ENCODE measurements around the gene H6PD. TPM values are rescaled to one million over a fixed set of nuclear protein-coding genes. Genes with fewer than 3 reads are reported as not detected.

The H6PD gene
- total RNA-seq, 2 experiments from 2014 or later = 6.5 to 7.1 TPM

DNA sequence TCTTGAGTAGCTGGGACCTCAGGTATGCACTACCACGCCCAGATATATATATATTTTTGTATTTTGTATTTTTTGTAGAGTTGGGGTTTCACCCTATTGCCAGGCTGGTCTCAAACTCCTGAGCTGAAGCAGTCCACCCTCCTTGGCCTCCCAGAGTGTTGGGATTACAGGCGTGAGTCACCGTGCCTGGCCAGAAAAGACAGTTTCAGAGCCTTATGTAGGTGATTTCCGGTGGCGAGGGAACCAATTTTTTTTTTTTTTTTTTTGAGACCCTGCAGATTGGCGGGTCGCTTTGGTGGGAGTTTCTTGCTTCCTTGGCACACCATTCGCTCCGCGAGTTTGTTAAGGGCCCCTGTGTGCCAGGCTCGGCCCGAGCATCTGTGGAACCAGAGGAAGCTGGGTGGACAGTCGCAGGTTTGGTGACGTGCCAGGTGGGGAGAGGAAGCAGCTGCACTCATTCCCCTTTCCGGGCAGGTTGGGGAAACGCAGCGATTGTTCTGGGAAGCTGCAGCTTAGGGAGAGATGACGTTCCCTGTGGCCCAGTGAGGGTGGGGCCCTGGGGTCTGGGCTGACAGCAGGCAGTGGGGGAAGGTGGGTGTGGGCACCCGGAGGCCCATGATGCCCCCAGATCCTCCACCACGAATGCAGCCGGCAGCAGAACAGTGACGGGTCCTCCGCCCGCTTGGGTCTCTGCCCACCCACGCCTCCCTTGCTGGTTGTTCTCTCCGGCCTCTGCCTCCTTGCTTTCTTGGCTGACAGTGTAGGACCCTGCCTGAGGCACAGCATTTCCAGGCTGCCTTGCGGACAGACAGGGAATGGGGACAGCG is 83.2 kb downstream of the H6PD start:
- POLR2A ChIA-PET = no interaction called here
- CTCF ChIA-PET = interaction anchor here (0.7 kb wide), 1 partner anchor 72 kb away, joined by 5 read pairs; no protein-coding TSS in a partner anchor

- POLR2A ChIA-PET = no interaction called here
- CTCF ChIA-PET = no interaction called here
Observed at GRCh38 chr1:9319208-9319788, 84.7 kb downstream of the H6PD start.

DNA sequence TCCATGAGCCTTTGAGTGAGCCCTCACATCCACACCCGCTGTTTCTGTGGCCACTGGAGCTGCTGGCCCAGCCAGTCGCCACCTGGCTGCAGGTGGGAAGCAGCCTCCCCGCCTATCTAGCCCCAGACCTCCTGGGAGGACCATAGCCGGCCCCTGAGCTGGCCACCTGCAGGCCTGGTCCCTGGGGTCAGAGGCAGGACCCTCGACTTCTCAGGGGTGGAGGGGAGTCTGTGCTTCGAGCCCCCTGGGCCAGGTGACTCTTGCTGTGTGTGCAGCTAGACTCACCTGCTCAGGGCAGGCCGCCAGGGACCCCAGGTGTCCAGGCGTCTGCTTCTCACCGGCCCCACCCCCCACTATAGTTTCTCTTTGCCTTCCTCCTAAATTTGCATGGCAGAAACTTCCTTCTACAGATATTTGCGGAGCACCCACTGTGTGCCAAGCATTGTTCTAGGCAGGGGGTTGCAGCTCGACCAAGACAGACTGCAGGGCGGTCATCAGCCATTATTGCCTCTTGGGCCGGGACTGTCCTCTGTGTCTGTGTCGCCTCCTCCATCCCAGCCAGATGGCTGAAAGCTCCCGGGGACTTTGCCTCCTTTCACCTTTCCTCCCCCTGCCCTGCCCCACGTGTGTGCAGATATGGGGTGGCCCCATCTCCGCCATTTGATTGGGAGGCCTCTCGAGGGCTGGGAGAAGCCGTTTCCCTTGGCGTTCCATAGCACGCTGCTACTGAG is 85.4 kb downstream of the H6PD start:
- CTCF ChIA-PET = no interaction called here

More for the DNA sequence above, 85.4 kb downstream of the H6PD start:
- POLR2A ChIA-PET = no interaction called here

Other genes with a start within 250 kb of the H6PD start
- not detected for gene SLC2A7, start 208.4 kb upstream of the H6PD start, total RNA-seq
- gene SLC2A5, start 165.1 kb upstream of the H6PD start, total RNA-seq = not detected
- gene GPR157, start 105.7 kb upstream of the H6PD start, total RNA-seq = 1 to 10 TPM; 1.9 to 3.2 TPM
- gene SPSB1, start 58.1 kb downstream of the H6PD start, total RNA-seq = under 1 TPM; 0.40 to 0.44 TPM